NCI-H1105 (cell line): ENCODE data around the gene TM2D1.

Experiments used
- DNase-seq: peaks from one replicate; lab custom pipeline; 2025; lab: John Stamatoyannopoulos, UW

TM2D1 gene

GRCh38 chr1:61644303-61644702, 80.6 kb downstream of the TM2D1 start:
- no peak for DNase-seq

- DNase-seq: peak; percentile 66
Observed at GRCh38 chr1:61642475-61643232, 82.3 kb downstream of the TM2D1 start.

- no peak for DNase-seq
Observed at GRCh38 chr1:61641578-61642336, 83.2 kb downstream of the TM2D1 start.

GRCh38 chr1:61640531-61641530, 84.1 kb downstream of the TM2D1 start:
- peak; percentile 77 for DNase-seq

GRCh38 chr1:61639608-61640336, 85.2 kb downstream of the TM2D1 start:
- DNase-seq: no peak

- peak; percentile 60 for DNase-seq
Observed at GRCh38 chr1:61638911-61639605, 85.9 kb downstream of the TM2D1 start.

- DNase-seq: no peak
Observed at GRCh38 chr1:61638296-61638695, 86.6 kb downstream of the TM2D1 start.

GRCh38 chr1:61637470-61637869, 87.5 kb downstream of the TM2D1 start:
- DNase-seq: no peak

- no peak for DNase-seq
Observed at GRCh38 chr1:61636814-61637213, 88.1 kb downstream of the TM2D1 start.

- no peak for DNase-seq
Observed at GRCh38 chr1:61636376-61636775, 88.6 kb downstream of the TM2D1 start.

- DNase-seq: no peak
Observed at GRCh38 chr1:61635557-61635956, 89.4 kb downstream of the TM2D1 start.

GRCh38 chr1:61631436-61631835, 93.5 kb downstream of the TM2D1 start:
- no peak for DNase-seq
